ENCODE measurements around the gene LIN54. TPM values are rescaled to one million over a fixed set of nuclear protein-coding genes. Genes with fewer than 3 reads are reported as not detected.
A peak's percentile ranks its signal among the peaks of the same experiment; 100 is the strongest.

Gene LIN54
- total and polyA plus RNA-seq, 2 of the 13 experiments (the other 11 are each of a cell fraction or from before 2014, with no cell fraction given), result 25.2 to 32.9 TPM

GRCh38 chr4:82900411-82901182, 110.0 kb downstream of the LIN54 start, which contains the start of gene THAP9 (continued):
- TF ChIP-seq ZNF367 (CRISPR knock-in tag; IDR thresholded peaks at IDR 0.05; ENCODE audit: borderline replicate concordance) (no peak), ZMYM3 (CRISPR knock-in tag; IDR thresholded peaks at IDR 0.05) (no peak), ETV5 (CRISPR knock-in tag; IDR thresholded peaks at IDR 0.05; ENCODE audit: borderline replicate concordance) (0 out of 2 replicates have a peak, but pooled peaks have one; percentile 31), KDM5A (IDR thresholded peaks at IDR 0.05; ENCODE audit: borderline replicate concordance, low read length) (peak; percentile 69), ISL2 (CRISPR knock-in tag; IDR thresholded peaks at IDR 0.05) (no peak), GMEB1 (CRISPR knock-in tag; IDR thresholded peaks at IDR 0.05; ENCODE audit: borderline replicate concordance) (peak; percentile 95), ZNF703 (CRISPR knock-in tag; IDR thresholded peaks at IDR 0.05; ENCODE audit: borderline replicate concordance) (no peak), BCL6 (CRISPR knock-in tag; IDR thresholded peaks at IDR 0.05) (peak; percentile 53), KDM2A (CRISPR knock-in tag; IDR thresholded peaks at IDR 0.05; ENCODE audit: borderline replicate concordance, low read depth) (0 out of 2 replicates have a peak, but pooled peaks have one; percentile 44), ZNF839 (CRISPR knock-in tag; IDR thresholded peaks at IDR 0.05; ENCODE audit: borderline replicate concordance) (no peak), BRCA1 (CRISPR knock-in tag; IDR thresholded peaks at IDR 0.05) (no peak), HMG20A (CRISPR knock-in tag; IDR thresholded peaks at IDR 0.05; ENCODE audit: borderline replicate concordance) (peak; percentile 41), ZNF777 (CRISPR knock-in tag; IDR thresholded peaks at IDR 0.05) (peak; percentile 84), ZNF10 (CRISPR knock-in tag; IDR thresholded peaks at IDR 0.05; ENCODE audit: borderline replicate concordance, low read depth) (no peak), NFRKB (IDR thresholded peaks at IDR 0.05) (no peak), IRF9 (CRISPR knock-in tag; IDR thresholded peaks at IDR 0.05; ENCODE audit: borderline replicate concordance) (peak; percentile 92), ZNF460 (CRISPR knock-in tag; IDR thresholded peaks at IDR 0.05; ENCODE audit: borderline replicate concordance) (no peak), RORA (CRISPR knock-in tag; IDR thresholded peaks at IDR 0.05) (no peak), DPF2 (CRISPR knock-in tag; IDR thresholded peaks at IDR 0.05; ENCODE audit: borderline replicate concordance, low read depth) (no peak), CREM (IDR thresholded peaks at IDR 0.05) (peak; percentile 80), CREM (CRISPR knock-in tag; IDR thresholded peaks at IDR 0.05) (peak; percentile 3; the same call in 1 of the 2 replicates), PHF21A (CRISPR knock-in tag; IDR thresholded peaks at IDR 0.05) (peak; percentile 60), ZNF704 (CRISPR knock-in tag; IDR thresholded peaks at IDR 0.05; ENCODE audit: borderline replicate concordance) (peak; percentile 88; the same call in 1 of the 2 replicates), ZFYVE20 (CRISPR knock-in tag; IDR thresholded peaks at IDR 0.05; ENCODE audit: borderline replicate concordance, low read depth) (0 out of 2 replicates have a peak, but pooled peaks have one; percentile 55), LCORL (IDR thresholded peaks at IDR 0.05) (no peak), LCORL (CRISPR knock-in tag; IDR thresholded peaks at IDR 0.05) (no peak), HOXA5 (CRISPR knock-in tag; IDR thresholded peaks at IDR 0.05) (peak; percentile 82; the same call in 1 of the 2 replicates), ZNF713 (CRISPR knock-in tag; IDR thresholded peaks at IDR 0.05) (no peak), U2AF1 (optimal IDR thresholded peaks at IDR 0.05; ENCODE audit: low read depth, low read length) (no peak)
